Subcutaneous adipose tissue (tissue), 4 donors: ENCODE measurements around the gene SLC44A2. TPM values are rescaled to one million over a fixed set of nuclear protein-coding genes. Genes with fewer than 3 reads are reported as not detected.

Source experiments
- CTCF ChIP-seq: fragments of 450-650 bp; IDR thresholded peaks from one replicate; pipeline ENCODE4 v1.5.1; 2016; ENCODE audit warnings: low read depth, mild to moderate bottlenecking, control low read depth, antibody characterized with exemption, moderate library complexity
- total RNA-seq, 4 donors: library from RNA; depleted of rRNA; stranded (reverse); fragments of >200 nt; gene quantifications; one replicate each; pipeline ENCODE4 v1.1.0, GENCODE V29; 2016

Gene SLC44A2
- total RNA-seq, 4 donors from 2014 or later = 52.0 to 112 (median 56.9) TPM

- no peak for TF ChIP-seq CTCF
Measured at GRCh38 chr19:10642473-10643171, 17.3 kb downstream of the SLC44A2 start.

GRCh38 chr19:10643172-10643967 is 18.0 kb downstream of the SLC44A2 start:
- TF ChIP-seq CTCF = no peak

GRCh38 chr19:10643968-10644259 is 18.6 kb downstream of the SLC44A2 start:
- TF ChIP-seq CTCF = no peak

GRCh38 chr19:10644260-10645007 is 19.1 kb downstream of the SLC44A2 start:
- no peak for TF ChIP-seq CTCF

- TF ChIP-seq CTCF = no peak
Measured at GRCh38 chr19:10646456-10647159, 21.3 kb downstream of the SLC44A2 start.

- TF ChIP-seq CTCF = no peak
Measured at GRCh38 chr19:10648360-10648759, 23.0 kb downstream of the SLC44A2 start.
